KMS-11 (cell line): ENCODE data around the gene TNS2.

Experiments used
- H2AFZ ChIP-seq: fragments of 200-600 bp; sonication (generic); 2 replicates; pipeline ENCODE4 v1.6.1; 2016; ENCODE audit warnings: antibody characterized with exemption, mixed run types, low read depth
- H3K27ac ChIP-seq: fragments of 200-600 bp; sonication (generic); 2 replicates; pipeline ENCODE4 v1.6.1; 2016; ENCODE audit warnings: mild to moderate bottlenecking, mixed run types
- H3K27me3 ChIP-seq: fragments of 200-600 bp; sonication (generic); 2 replicates; pipeline ENCODE4 v1.6.1; 2017; ENCODE audit warnings: mild to moderate bottlenecking, low read depth, mixed run types, moderate library complexity; ENCODE audit not compliant: insufficient read depth
- H3K36me3 ChIP-seq: fragments of 200-600 bp; sonication (generic); 2 replicates; pipeline ENCODE4 v1.6.1; 2017; ENCODE audit warnings: mild to moderate bottlenecking, mixed run types; ENCODE audit not compliant: insufficient read depth
- H3K4me1 ChIP-seq: fragments of 200-600 bp; sonication (generic); 2 replicates; pipeline ENCODE4 v1.6.1; 2016; ENCODE audit warnings: mild to moderate bottlenecking, low read depth, mixed run types; ENCODE audit not compliant: poor library complexity, severe bottlenecking
- H3K4me2 ChIP-seq: fragments of 200-600 bp; sonication (generic); 2 replicates; pipeline ENCODE4 v1.7.0; 2016; ENCODE audit warnings: mild to moderate bottlenecking, mixed run types
- H3K4me3 ChIP-seq: fragments of 200-600 bp; sonication (generic); IDR thresholded peaks from 2 replicates; pipeline ENCODE4 v1.6.1; 2017; ENCODE audit warnings: low read depth, low read length, mixed read lengths; ENCODE audit not compliant: insufficient read depth
- H3K79me2 ChIP-seq: fragments of 200-600 bp; sonication (generic); 2 replicates; pipeline ENCODE4 v1.6.1; 2016; ENCODE audit warnings: low read depth, mixed run types; ENCODE audit not compliant: insufficient read depth
- H3K9ac ChIP-seq: fragments of 200-600 bp; sonication (generic); 2 replicates; pipeline ENCODE4 v1.6.1; 2016; ENCODE audit warnings: mild to moderate bottlenecking, mixed run types
- H4K20me1 ChIP-seq: fragments of 200-600 bp; sonication (generic); 2 replicates; pipeline ENCODE4 v1.6.1; 2016; ENCODE audit warnings: mild to moderate bottlenecking, mixed run types; ENCODE audit not compliant: insufficient read depth
- CTCF ChIP-seq: fragments of 200-600 bp; sonication (generic); conservative IDR thresholded peaks from 2 replicates; pipeline ENCODE4 v1.6.1; 2017; ENCODE audit warnings: low read depth, mild to moderate bottlenecking, antibody characterized with exemption, low read length, moderate library complexity, mixed read lengths

TNS2 gene

GRCh38 chr12:53049571-53050318 is at the start of gene TNS2:
TSS of gene TNS2 (plus strand) at chr12:53050065. CDS start at chr12:53050186, 121 bp downstream.
- Histone ChIP-seq H3K9ac (no peak within 1 kb of the TSS), H3K79me2 (no peaks in the 10 kb centered on the region), H2AFZ (no peak within 1 kb of the TSS), H3K36me3 (no peaks in the 10 kb centered on the region), H3K27ac (no peak within 1 kb of the TSS), H3K4me1 (peaks cover 23% of the 10 kb centered on the region), H3K27me3 (no peaks in the 10 kb centered on the region), H3K4me2 (no peak within 1 kb of the TSS), H4K20me1 (no peaks in the 10 kb centered on the region), H3K4me3 (no peak within 1 kb of the TSS)
- no peak for TF ChIP-seq CTCF

- Histone ChIP-seq H3K4me3 (no peak overlapping the region), H3K79me2 (peaks cover 35% of the 10 kb centered on the region), H2AFZ (no peak overlapping the region), H3K4me2 (no peak overlapping the region; the same call in 1 of the 2 replicates), H3K4me1 (peaks cover 59% of the 10 kb centered on the region), H4K20me1 (peaks cover 12% of the 10 kb centered on the region; the same call in 1 of the 2 replicates), H3K27me3 (no peaks in the 10 kb centered on the region), H3K27ac (0 out of 2 replicates have a peak overlapping the region, but pooled peaks have one; percentile 92), H3K9ac (no peak overlapping the region), H3K36me3 (peaks cover 3% of the 10 kb centered on the region; the same call in 1 of the 2 replicates)
- no peak for TF ChIP-seq CTCF
These were observed 45.7 kb upstream of the TNS2 start for GRCh38 chr12:53004178-53004577.

- peak overlapping the region; percentile 92; the same call in 1 of the 2 replicates for H3K27ac ChIP-seq
- H2AFZ ChIP-seq = no peak overlapping the region
- no peak for TF ChIP-seq CTCF
- no peak overlapping the region for H3K4me3 ChIP-seq
- peaks cover 59% of the 10 kb centered on the region for H3K4me1 ChIP-seq
- peaks cover 12% of the 10 kb centered on the region; the same call in 1 of the 2 replicates for H4K20me1 ChIP-seq
- peaks cover 5% of the 10 kb centered on the region; the same call in 1 of the 2 replicates for H3K36me3 ChIP-seq
- no peaks in the 10 kb centered on the region for H3K27me3 ChIP-seq
- no peak overlapping the region for H3K9ac ChIP-seq
- peaks cover 39% of the 10 kb centered on the region for H3K79me2 ChIP-seq
- peak overlapping the region; percentile 85 for H3K4me2 ChIP-seq
These were observed 45.3 kb upstream of the TNS2 start for GRCh38 chr12:53004582-53004981.

GRCh38 chr12:53005215-53005985 is 44.5 kb upstream of the TNS2 start:
- Histone ChIP-seq H3K9ac (peak overlapping the region; percentile 89), H3K4me1 (peaks cover 59% of the 10 kb centered on the region), H3K27me3 (no peaks in the 10 kb centered on the region), H3K4me3 (no peak overlapping the region), H4K20me1 (peaks cover 16% of the 10 kb centered on the region; the same call in 1 of the 2 replicates), H3K79me2 (peaks cover 47% of the 10 kb centered on the region), H3K36me3 (peaks cover 8% of the 10 kb centered on the region; the same call in 1 of the 2 replicates), H3K4me2 (peak overlapping the region; percentile 85), H2AFZ (peak overlapping the region; percentile 43; the same call in 1 of the 2 replicates), H3K27ac (peak overlapping the region; percentile 92)
- TF ChIP-seq CTCF = no peak
